Testis (tissue), 2 donors: Measurements from ENCODE around the gene MAN2A2.

Experiments
- POLR2A ChIP-seq: fragments of 450-650 bp; IDR thresholded peaks from one replicate; pipeline ENCODE4 v1.6.1; 2017; ENCODE audit warnings: antibody characterized with exemption, mild to moderate bottlenecking, moderate library complexity
- TF ChIP-seq, protein P1 (sequence below), 3 experiments: fragments of 450-650 bp in 2 of 3; fragments of 200-600 bp in 1 of 3; sonication (generic) in 1 of 3; IDR thresholded peaks; one replicate each; pipeline ENCODE4 v1.5.1; 2016 to 2019; ENCODE audit warnings: antibody characterized with exemption in 3 of 3, mild to moderate bottlenecking in 2 of 3, moderate library complexity in 1 of 3

DNA sequence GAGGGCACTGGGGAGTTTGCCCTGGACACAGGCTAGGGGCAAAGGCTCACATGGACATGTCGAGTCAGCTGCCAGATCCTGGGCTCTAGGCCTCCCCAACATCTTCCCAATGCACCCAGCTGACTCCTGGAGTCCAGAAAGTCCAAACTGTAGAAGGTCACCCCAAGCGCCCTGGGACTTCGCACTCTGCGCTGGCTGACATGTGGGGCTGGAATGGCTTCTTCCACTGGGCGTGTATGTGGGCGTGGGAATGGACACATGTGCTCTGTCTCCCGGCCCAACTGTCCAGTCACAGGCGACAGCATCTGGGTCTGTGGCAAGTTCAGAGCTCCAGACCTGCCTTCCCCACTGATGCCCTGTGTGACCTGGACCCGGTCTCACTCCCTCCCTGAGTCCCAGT lies 48.0 kb upstream of the MAN2A2 start:
- TF ChIP-seq POLR2A, result no peak
- TF ChIP-seq, protein P1, sequence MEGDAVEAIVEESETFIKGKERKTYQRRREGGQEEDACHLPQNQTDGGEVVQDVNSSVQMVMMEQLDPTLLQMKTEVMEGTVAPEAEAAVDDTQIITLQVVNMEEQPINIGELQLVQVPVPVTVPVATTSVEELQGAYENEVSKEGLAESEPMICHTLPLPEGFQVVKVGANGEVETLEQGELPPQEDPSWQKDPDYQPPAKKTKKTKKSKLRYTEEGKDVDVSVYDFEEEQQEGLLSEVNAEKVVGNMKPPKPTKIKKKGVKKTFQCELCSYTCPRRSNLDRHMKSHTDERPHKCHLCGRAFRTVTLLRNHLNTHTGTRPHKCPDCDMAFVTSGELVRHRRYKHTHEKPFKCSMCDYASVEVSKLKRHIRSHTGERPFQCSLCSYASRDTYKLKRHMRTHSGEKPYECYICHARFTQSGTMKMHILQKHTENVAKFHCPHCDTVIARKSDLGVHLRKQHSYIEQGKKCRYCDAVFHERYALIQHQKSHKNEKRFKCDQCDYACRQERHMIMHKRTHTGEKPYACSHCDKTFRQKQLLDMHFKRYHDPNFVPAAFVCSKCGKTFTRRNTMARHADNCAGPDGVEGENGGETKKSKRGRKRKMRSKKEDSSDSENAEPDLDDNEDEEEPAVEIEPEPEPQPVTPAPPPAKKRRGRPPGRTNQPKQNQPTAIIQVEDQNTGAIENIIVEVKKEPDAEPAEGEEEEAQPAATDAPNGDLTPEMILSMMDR (IDR thresholded peaks at IDR 0.05), result no peak
